Testis (tissue), 3 donors: ENCODE measurements around the gene MT1B. TPM values are rescaled to one million over a fixed set of nuclear protein-coding genes. Genes with fewer than 3 reads are reported as not detected.

Experiments used
- DNase-seq: peaks from one replicate; pipeline ENCODE4 v3.0.0-alpha.2; 2019
- H3K27ac ChIP-seq, 2 donors: fragments of 200-600 bp; sonication (generic); one replicate each; pipeline ENCODE4 v1.5.1; 2019
- H3K27me3 ChIP-seq: fragments of 200-600 bp; sonication (generic); one replicate; pipeline ENCODE4 v1.5.1; 2019
- H3K36me3 ChIP-seq: fragments of 200-600 bp; sonication (generic); one replicate; pipeline ENCODE4 v1.5.1; 2017; ENCODE audit warnings: low read depth; ENCODE audit errors: missing control alignments
- H3K4me1 ChIP-seq: fragments of 200-600 bp; sonication (generic); one replicate; pipeline ENCODE4 v1.5.1; 2019
- H3K4me3 ChIP-seq, 2 donors: fragments of 200-600 bp; sonication (generic); one replicate each; pipeline ENCODE4 v1.5.1; 2017 to 2019
- H3K9me3 ChIP-seq: fragments of 200-600 bp; sonication (generic); one replicate; pipeline ENCODE4 v1.5.1; 2017
- CTCF ChIP-seq, 3 experiments: fragments of 450-650 bp in 2 of 3; fragments of 200-600 bp in 1 of 3; sonication (generic) in 1 of 3; IDR thresholded peaks; one replicate each; pipeline ENCODE4 v1.5.1; 2016 to 2019; ENCODE audit warnings: antibody characterized with exemption in 3 of 3, mild to moderate bottlenecking in 2 of 3, moderate library complexity in 1 of 3
- POLR2A ChIP-seq: fragments of 450-650 bp; IDR thresholded peaks from one replicate; pipeline ENCODE4 v1.6.1; 2017; ENCODE audit warnings: antibody characterized with exemption, mild to moderate bottlenecking, moderate library complexity
- WGBS, 2 donors: methylation state at CpG; one replicate each; pipeline ENCODE4 v1.1.5; 2018; 5-methylcytosine and 5-hydroxymethylcytosine counted together
- intact Hi-C: fragments of 100-400 bp; cut with DNase I; formaldehyde crosslinking; loops from one replicate; pipeline ENCODE4 v1.15.1; 2023; ENCODE audit warnings: low total_unique reads
- polyA plus RNA-seq: library from polyadenylated mRNA; stranded (reverse); fragments of 350-450 nt; fragmentation: Illumina TruSeq; extraction: RNeasy Lipid Tissue Mini Kit (QIAGEN cat#74804); gene quantifications from one replicate; pipeline ENCODE4 v1.2.3, GENCODE V29; 2014; ENCODE audit warnings: low read depth, low replicate concordance; ENCODE audit not compliant: insufficient read depth
- total RNA-seq, 2 donors: library from RNA; depleted of rRNA; stranded (reverse); fragments of >200 nt; gene quantifications; one replicate each; pipeline ENCODE4 v1.2.3, GENCODE V29; 2016

Gene MT1B
- total and polyA plus RNA-seq, 3 donors from 2014 or later = not detected

GRCh38 chr16:56611281-56611833, 40.3 kb upstream of the MT1B start:
- intact Hi-C loops = no loop called here
- Histone ChIP-seq H3K9me3 (no peaks in the 10 kb centered on the region), H3K27ac (peak overlapping the region; percentile 68), H3K4me1 (peaks cover 38% of the 10 kb centered on the region), H3K27me3 (no peaks in the 10 kb centered on the region), H3K4me3 (no peak overlapping the region), H3K36me3 (no peaks in the 10 kb centered on the region)
- peak; percentile 51 for DNase-seq
- 63 to 72% methylated on average over 2 of the region's 2 CpGs for WGBS, 2 donors
- no peak for TF ChIP-seq POLR2A
- no peak for TF ChIP-seq CTCF (IDR thresholded peaks at IDR 0.05)

- H3K27ac ChIP-seq = no peak overlapping the region
- intact Hi-C loops = no loop called here
- no peaks in the 10 kb centered on the region for H3K27me3 ChIP-seq
- no peak for DNase-seq
- H3K4me1 ChIP-seq = peaks cover 24% of the 10 kb centered on the region
- H3K36me3 ChIP-seq = no peaks in the 10 kb centered on the region
- TF ChIP-seq POLR2A (no peak), CTCF (IDR thresholded peaks at IDR 0.05) (no peak)
- H3K4me3 ChIP-seq = no peak overlapping the region
- H3K9me3 ChIP-seq = no peaks in the 10 kb centered on the region
These were observed 38.0 kb upstream of the MT1B start for GRCh38 chr16:56613706-56614105.

- Histone ChIP-seq H3K4me3 (no peak overlapping the region), H3K27ac (no peak overlapping the region), H3K4me1 (peaks cover 16% of the 10 kb centered on the region), H3K9me3 (no peaks in the 10 kb centered on the region), H3K27me3 (no peaks in the 10 kb centered on the region), H3K36me3 (no peaks in the 10 kb centered on the region)
- no peak for DNase-seq
- TF ChIP-seq POLR2A (no peak), CTCF (IDR thresholded peaks at IDR 0.05) (no peak)
- intact Hi-C loops = no loop called here
These were observed 37.1 kb upstream of the MT1B start for GRCh38 chr16:56614549-56614991.

DNA sequence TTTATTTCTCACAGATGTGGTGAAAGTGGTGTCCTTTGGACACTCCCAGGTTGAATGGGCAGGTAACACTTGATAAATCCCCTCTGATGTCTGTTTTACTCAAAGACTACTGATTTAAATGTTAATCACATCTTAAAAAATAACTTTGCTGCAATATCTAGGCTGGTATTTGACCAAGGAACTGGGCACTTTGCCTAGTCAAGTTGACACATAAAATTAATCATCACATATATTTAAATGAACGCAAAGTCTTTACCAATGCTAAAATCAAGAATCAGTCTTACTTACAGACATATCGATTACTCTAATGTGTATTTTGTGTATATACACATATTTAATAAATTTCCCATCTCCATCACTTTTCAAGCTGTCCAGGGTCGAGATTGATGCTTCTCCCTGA, 36.3 kb upstream of the MT1B start:
- DNase-seq = no peak
- H3K4me1 ChIP-seq = peaks cover 9% of the 10 kb centered on the region

More for the DNA sequence above, 36.3 kb upstream of the MT1B start:
- intact Hi-C loops = no loop called here
- H3K36me3 ChIP-seq = no peaks in the 10 kb centered on the region
- H3K27ac ChIP-seq = no peak overlapping the region
- no peaks in the 10 kb centered on the region for H3K9me3 ChIP-seq
- H3K4me3 ChIP-seq = no peak overlapping the region
- WGBS, 2 donors = 93 to 98% methylated on average over 3 of the region's 3 CpGs
- H3K27me3 ChIP-seq = no peaks in the 10 kb centered on the region
- TF ChIP-seq CTCF (IDR thresholded peaks at IDR 0.05) = no peak
- no peak for TF ChIP-seq POLR2A
